DMS153 (cell line): Measurements from ENCODE around the gene IGFBP2.

Experiments used
- DNase-seq: peaks from one replicate; lab custom pipeline; 2025; lab: John Stamatoyannopoulos, UW

IGFBP2 gene

DNA sequence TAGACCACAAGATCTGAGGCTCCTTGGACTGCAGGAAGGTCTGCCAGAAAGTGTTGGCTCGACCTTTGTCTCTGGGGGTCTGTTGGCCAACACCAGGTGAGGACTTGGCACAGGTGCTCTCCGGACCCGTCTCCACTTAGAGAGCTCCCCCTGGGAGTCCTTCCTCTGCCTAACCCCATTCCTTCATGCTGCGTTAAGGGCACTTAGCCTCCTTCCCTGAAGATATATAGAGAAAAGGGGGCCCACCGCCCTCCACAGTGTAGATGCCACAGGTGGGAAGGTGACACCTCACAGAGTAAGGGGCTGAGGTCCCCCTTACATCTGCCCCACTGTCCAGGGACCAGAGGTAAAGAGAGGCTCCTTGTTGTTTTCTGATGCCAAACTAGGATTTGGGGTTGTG, 53.9 kb downstream of the IGFBP2 start:
- DNase-seq = no peak

DNA sequence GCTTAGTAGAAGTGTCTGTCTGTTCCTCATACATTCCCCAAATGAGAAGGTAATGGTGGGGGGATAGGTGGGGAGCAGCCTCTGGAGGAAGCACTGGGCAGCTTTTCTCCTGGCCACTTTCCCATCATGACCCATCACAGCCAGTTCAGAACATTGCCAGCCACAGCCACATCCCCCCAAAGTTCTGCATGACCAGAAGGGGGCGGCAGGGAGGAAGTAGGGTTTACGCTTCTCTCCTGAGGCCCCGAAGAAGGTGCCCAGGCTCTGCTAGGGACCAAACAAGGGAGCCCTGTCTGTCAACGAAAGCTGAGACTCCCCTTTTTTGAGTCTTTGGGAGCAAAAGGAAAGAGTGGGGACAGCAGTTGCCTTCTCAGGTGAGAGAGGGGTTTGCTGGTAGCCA, 54.4 kb downstream of the IGFBP2 start:
- no peak for DNase-seq

DNA sequence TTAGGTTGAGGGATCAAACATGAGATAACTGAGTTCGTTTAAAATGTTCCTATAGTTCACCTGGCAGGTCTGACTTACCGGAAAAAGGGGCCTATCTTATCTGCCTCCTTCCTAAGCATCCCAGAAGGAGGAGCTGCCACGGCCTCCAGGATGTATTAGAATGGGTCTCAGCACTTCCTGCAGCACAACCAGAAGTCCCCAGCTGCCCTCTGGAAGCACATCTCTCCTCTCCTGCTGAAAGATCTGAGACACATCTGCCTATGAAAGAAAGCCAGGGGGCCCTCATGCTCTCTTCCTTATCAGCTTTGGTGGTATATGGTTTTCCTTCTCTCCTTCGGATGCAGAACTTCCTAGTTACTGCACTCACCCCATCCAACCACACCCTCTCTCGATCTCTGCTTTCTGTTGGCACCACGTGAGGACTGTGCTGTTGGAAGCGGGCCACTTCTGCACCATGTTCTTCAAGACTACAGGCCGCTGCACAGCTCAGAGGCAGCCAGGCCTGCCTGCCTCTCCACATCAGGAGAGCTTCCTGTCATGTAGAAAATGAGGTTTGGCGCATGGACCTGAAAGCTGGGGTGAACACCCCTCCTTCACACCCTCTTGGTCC, 55.6 kb downstream of the IGFBP2 start:
- no peak for DNase-seq

DNA sequence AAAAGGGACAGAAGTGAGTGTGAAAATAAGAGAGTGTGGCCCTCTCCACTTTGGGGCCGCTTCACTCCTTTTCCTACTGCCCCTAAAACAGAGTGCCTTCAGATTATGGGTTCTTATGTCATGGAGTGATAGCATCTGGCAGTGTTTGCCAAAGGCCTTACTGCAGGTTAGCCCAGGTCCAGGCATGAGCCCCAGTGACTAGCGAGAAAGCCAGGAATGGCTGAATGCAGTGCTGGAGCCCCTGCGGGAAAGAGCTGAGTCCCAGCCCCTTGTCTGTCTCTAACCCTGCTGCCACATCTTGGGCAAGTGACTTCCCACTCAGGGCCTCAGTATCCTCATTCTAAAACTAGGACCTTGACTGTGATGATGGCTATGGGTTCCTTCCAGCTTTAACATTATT, 56.2 kb downstream of the IGFBP2 start:
- no peak for DNase-seq

DNA sequence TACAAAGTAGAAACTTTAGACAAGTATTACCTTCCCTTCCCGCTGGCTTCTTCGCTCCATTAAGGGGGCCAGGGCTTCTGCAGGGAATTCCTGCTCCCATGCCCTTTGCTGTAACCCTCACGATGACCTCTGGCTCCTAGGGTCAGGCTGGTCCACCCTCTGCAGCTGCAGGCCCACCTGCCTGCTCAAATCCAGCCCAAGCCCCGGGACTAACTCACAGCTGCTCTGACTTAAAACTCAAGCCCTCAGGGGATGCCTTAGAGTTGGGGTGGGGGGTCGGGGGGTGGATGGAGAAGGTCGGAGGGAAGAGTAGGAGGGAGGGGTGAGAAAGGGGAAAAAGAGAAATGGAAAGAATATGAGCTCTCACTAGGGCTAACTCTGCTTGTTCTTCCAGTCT, 57.2 kb downstream of the IGFBP2 start:
- DNase-seq = no peak

DNA sequence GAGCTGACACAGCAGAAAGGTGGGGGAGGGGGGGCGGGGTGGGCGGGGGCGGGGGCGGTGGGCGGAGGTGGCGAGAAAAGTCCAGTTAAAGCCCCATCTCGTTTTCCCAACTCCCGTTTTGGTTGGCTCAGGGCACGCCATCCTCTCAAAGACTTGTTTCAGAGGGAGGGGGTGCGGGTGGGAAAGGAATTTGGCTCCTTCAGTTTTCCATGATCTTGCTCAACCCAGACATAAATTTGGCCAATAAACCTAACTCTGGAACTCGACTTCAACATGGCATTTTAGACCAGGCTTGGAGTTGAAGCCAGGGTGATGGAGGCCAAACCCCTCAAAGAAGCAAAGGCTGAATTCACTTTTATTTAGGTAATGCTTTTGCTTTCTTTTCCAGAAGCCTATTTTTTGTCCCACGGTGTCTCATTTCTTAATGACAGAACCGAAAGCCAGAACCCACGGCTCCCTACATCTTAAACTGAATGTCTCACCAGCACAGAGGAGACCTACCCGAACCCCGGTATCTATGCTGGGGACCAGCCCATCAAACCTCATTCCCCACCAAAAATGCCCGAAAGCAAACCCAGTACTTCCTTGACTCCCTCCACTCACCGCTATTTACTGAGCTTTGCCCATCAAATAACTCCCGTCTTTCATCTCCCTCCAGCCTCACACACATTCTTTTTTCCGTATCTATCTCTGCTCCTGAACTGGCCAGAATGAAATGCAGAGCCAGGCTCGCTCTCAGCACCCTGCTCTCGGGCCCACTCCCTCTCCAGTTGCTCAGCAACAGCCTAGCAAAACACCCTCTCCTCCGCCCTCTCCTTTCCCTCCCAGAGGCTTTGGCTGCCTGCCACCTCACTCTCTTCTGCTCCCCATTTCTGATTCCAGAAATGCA, 57.9 kb downstream of the IGFBP2 start:
- DNase-seq = peak; percentile 81

- DNase-seq = peak; percentile 90
Observed at GRCh38 chr2:216692636-216693413, 59.6 kb downstream of the IGFBP2 start.

GRCh38 chr2:216693414-216694080, 60.3 kb downstream of the IGFBP2 start:
- DNase-seq = no peak

- DNase-seq = peak; percentile 36
Observed at GRCh38 chr2:216694082-216694825, 61.0 kb downstream of the IGFBP2 start.

GRCh38 chr2:216694826-216695217, 61.6 kb downstream of the IGFBP2 start:
- no peak for DNase-seq

GRCh38 chr2:216695401-216695821, 62.2 kb downstream of the IGFBP2 start, which contains the start of gene IGFBP5:
Gene IGFBP5, minus strand, starts transcription at chr2:216695549. Its CDS starts 774 bp downstream, at chr2:216694775.
- peak; percentile 82 for DNase-seq

DNA sequence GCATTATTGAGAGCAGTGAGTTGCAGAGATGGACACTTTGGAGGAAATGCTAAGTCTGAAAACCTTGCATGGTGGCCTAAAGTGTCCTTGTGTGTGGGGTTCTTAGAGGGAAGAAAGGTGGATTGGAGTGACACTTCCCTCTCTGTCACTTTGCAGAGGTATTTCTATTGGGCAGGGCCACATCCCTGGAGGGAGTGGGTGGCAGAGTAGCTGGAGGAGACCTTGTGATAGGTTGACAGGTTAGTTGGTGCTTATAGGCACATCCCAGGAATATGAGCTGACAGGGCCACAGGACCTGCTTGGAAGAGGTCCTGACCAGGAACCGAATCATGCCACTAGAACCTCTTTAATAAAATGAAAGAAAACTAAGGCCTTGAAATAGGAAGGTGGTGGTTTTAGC, 63.1 kb downstream of the IGFBP2 start:
- DNase-seq = peak; percentile 22

GRCh38 chr2:216696751-216697560, 63.7 kb downstream of the IGFBP2 start:
- DNase-seq = peak; percentile 22

GRCh38 chr2:216698293-216698692, 65.1 kb downstream of the IGFBP2 start:
- DNase-seq = no peak

GRCh38 chr2:216698895-216699294, 65.7 kb downstream of the IGFBP2 start:
- DNase-seq = peak; percentile 85

DNA sequence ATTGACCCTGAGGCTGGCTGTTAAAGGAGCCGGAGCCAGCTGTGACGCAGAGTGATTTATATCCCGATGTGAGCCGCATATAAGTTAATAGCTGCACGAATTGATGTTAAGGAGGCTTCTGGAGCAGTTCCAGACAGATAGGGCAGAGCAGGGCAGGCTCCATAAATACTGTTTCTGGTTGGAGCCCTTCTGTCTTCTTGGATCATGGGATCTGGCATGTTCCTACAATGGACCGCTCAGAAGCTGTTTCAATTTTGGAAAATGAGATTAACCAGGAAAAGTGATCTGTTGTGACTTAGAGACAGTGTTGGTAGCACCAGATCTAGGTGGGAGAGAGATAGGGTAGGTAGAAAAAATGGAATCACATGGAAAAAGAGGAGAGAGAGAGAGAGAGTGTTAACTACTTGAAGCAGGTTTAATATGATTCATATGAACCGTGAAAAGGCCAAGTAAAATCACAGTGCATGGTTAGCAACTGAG, 66.9 kb downstream of the IGFBP2 start:
- peak; percentile 67 for DNase-seq

DNA sequence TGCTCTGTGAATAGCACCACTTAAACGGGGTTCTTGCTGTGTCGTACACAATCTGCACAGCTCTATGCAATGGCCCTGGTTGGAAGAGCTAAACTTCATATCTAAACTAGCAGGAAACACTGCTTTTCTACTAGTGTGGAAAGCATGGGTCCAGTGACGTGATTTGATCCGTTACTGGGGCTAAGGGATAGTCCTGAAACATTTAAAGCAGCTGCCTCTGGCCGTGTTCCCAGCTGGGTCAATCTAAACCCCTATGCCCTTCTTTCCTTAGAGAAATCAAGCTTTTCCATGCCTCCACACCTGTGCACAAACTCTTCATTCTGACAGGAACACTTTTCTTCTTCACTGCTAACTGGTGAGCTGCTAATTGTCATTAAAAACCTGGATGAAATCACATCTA, 67.6 kb downstream of the IGFBP2 start:
- DNase-seq = no peak

DNA sequence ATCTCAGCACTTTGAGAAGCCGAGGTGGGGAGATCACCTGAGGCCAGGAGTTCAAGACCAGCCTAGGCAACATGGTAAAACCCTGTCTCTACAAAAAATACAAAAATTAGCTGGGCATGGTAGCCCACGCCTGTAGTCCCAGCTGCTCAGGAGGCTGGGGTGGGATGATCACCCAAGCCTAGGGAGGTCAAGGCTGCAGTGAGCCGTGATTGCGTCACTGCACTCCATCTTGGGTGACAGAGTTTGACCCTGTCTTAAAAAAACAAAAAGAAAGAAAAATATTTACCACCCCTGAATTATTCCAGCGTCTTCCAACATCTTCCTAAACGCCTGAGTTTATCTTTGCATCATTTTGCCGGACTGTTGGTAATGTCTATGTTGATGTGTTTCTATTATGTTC, 68.3 kb downstream of the IGFBP2 start:
- DNase-seq = no peak

DNA sequence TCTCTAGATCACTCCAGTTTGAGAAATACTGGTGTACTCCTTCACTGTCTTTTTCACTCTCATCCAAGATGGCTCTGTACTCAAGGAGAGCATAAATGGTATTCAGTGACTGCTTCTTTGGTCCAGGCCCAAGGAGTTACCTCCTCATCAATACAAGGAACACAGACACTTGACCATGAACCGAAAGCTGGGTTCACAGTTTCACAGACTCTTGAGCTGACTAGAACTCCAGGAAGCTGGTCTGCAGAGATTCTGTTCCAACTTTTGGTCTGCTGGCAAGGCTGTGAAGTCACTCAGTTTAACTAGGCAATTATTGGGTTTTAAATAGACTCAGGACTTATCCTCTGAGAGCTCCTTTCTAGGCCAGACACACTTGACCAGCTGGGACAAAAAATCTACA, 69.5 kb downstream of the IGFBP2 start:
- DNase-seq = no peak

DNA sequence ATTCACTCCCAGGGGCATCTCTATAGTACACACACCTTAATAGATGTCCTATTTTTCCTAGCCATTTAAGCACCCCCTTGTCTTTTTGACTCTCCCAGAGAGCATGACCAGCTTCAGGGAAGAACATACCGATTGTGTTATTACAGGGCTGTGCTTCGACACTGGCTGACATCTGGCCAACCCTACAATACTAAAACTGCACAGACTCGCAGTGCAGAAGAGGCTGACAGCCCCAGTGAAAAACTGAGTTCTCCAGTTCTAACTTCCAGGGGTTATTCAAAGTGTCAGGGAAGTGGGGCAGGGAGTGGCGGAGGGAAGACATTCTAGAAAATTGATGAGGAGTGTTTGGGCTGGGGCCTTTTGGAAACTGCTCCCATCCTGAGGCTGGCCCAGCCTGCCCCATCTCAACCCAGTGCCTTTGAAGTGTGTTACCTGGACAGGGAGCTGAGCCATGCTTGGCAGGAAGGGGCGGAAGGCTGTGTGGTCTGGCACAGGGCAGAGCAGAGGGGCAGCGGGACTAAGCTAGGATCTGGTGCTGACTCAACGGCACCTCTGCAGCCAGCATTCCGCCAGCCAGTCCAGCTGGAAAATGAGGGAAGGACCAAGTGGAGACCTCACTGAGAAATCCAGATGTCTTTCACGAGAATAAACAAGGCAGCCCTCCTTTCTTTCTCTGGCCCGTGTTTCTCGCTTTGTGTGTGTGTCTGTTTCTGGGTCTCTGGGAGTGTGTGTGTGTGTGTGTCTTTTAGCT, 77.5 kb downstream of the IGFBP2 start:
- no peak for DNase-seq
